ENCODE data around the gene TRIL.
A peak's percentile ranks its signal among the peaks of the same experiment; 100 is the strongest.

The TRIL gene

DNA sequence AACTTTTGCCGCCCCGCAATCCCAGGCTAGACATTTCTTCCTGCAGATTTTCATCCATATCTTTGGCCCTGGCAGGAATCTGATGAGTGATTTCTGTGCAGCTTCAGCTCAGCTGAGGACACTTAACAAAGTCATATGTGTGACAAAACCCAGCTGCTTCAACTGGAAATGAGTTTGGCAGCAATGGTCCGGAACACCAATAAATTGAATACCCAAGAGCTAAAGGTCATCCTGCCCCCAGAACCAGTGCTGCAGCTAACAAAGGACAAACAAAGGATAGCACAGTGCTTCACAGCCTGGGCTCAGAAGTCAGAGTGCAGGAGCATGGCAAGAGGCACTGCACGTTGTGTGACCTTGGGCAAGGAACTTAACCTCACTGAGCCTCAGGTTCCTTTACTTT, 40.0 kb upstream of the TRIL start:
- Histone ChIP-seq H3K27ac (ENCODE audit: low read depth, low read length) (no peak overlapping the region), H3K14ac (ENCODE audit: low read length) (no peak overlapping the region), H3K18ac (ENCODE audit: low read length) (no peak overlapping the region), H3K79me1 (ENCODE audit: low read length) (no peaks in the 10 kb centered on the region), H3K9ac (ENCODE audit: low read length) (no peak overlapping the region), H3K4me1 (ENCODE audit: control insufficient read depth in 1 of 2, insufficient read depth in 2 of 2, low read length in 2 of 2) (no peaks in the 10 kb centered on the region), H4K91ac (ENCODE audit: low read depth, low read length) (no peak overlapping the region), H3K27me3 (ENCODE audit: insufficient read depth, low read length) (no peaks in the 10 kb centered on the region), H3K36me3 (ENCODE audit: control insufficient read depth in 1 of 2, insufficient read depth in 2 of 2, low read length in 2 of 2) (peaks cover 2% of the 10 kb centered on the region in 2 experiments), H4K12ac (ENCODE audit: low read depth, low read length) (no peak overlapping the region), H3K4me3 (ENCODE audit: low read depth, low read length) (no peak overlapping the region), H3K79me2 (ENCODE audit: control insufficient read depth, insufficient read depth, low read length, poor library complexity) (no peaks in the 10 kb centered on the region), H3K23ac (ENCODE audit: low read length) (no peak overlapping the region), H2AK5ac (ENCODE audit: low read length) (no peak overlapping the region), H2BK12ac (ENCODE audit: low read length) (no peak overlapping the region), H2BK120ac (ENCODE audit: insufficient read depth, low read length, poor library complexity) (no peak overlapping the region), H2BK5ac (ENCODE audit: low read depth, low read length, poor library complexity) (no peak overlapping the region), H3K9me3 (ENCODE audit: insufficient read depth, low read depth, low read length) (peaks cover 2% of the 10 kb centered on the region), H2AFZ (ENCODE audit: insufficient read depth, low read length, poor library complexity) (no peak overlapping the region), H3K4ac (ENCODE audit: low read depth, low read length) (no peak overlapping the region), H3K4me2 (ENCODE audit: low read length) (no peak overlapping the region), H4K8ac (ENCODE audit: low read depth, low read length) (no peak overlapping the region)
- WGBS (ENCODE audit: extremely low coverage, insufficient coverage, insufficient read length), result no CpG with 5 or more reads among the region's 4 CpGs
- DNase-seq, result no peak

DNA sequence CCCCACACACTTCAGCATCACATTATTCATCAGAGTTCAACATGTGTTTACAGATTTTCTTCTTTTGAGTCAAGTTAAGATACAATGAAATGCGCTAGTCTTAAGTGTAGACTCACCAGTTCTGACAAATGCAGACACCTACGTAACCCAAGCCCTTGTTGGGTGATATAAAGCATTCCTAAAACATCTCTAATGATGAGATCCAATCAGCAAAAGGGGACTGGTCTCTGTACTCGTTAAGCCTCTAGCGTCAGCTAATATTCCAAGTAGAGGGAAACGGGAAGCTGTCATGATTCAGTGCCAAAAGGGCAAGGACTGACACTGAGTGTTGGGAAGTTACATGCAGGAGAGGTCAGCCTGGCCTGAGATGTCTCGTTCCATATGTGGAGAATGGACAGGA, 38.7 kb upstream of the TRIL start:
- H3K9ac ChIP-seq (ENCODE audit: low read length), result no peak overlapping the region
- no peaks in the 10 kb centered on the region for H3K4me1 ChIP-seq (ENCODE audit: control insufficient read depth in 1 of 2, insufficient read depth in 2 of 2, low read length in 2 of 2)
- H2AK5ac ChIP-seq (ENCODE audit: low read length), result no peak overlapping the region
- peaks cover 2% of the 10 kb centered on the region for H3K9me3 ChIP-seq (ENCODE audit: insufficient read depth, low read depth, low read length)
- no peaks in the 10 kb centered on the region for H3K79me2 ChIP-seq (ENCODE audit: control insufficient read depth, insufficient read depth, low read length, poor library complexity)
- DNase-seq, result peak; percentile 61 to 68
- peaks cover 2% of the 10 kb centered on the region in 2 experiments for H3K36me3 ChIP-seq (ENCODE audit: control insufficient read depth in 1 of 2, insufficient read depth in 2 of 2, low read length in 2 of 2)
- H4K12ac ChIP-seq (ENCODE audit: low read depth, low read length), result no peak overlapping the region
- no peak overlapping the region for H3K4ac ChIP-seq (ENCODE audit: low read depth, low read length)
- H2AFZ ChIP-seq (ENCODE audit: insufficient read depth, low read length, poor library complexity), result no peak overlapping the region
- no peak overlapping the region for H3K23ac ChIP-seq (ENCODE audit: low read length)
- no peak overlapping the region for H3K4me2 ChIP-seq (ENCODE audit: low read length)
- no peak overlapping the region for H2BK120ac ChIP-seq (ENCODE audit: insufficient read depth, low read length, poor library complexity)
- H3K14ac ChIP-seq (ENCODE audit: low read length), result no peak overlapping the region
- H3K4me3 ChIP-seq (ENCODE audit: low read depth, low read length), result no peak overlapping the region
- no peaks in the 10 kb centered on the region for H3K79me1 ChIP-seq (ENCODE audit: low read length)
- no peak overlapping the region for H2BK12ac ChIP-seq (ENCODE audit: low read length)
- WGBS (ENCODE audit: extremely low coverage, insufficient coverage, insufficient read length), result no CpG with 5 or more reads among the region's 6 CpGs
- H3K18ac ChIP-seq (ENCODE audit: low read length), result no peak overlapping the region
- H3K27ac ChIP-seq (ENCODE audit: low read depth, low read length), result no peak overlapping the region
- H4K8ac ChIP-seq (ENCODE audit: low read depth, low read length), result no peak overlapping the region
- no peak overlapping the region for H4K91ac ChIP-seq (ENCODE audit: low read depth, low read length)
- H3K27me3 ChIP-seq (ENCODE audit: insufficient read depth, low read length), result no peaks in the 10 kb centered on the region
- no peak overlapping the region for H2BK5ac ChIP-seq (ENCODE audit: low read depth, low read length, poor library complexity)

DNA sequence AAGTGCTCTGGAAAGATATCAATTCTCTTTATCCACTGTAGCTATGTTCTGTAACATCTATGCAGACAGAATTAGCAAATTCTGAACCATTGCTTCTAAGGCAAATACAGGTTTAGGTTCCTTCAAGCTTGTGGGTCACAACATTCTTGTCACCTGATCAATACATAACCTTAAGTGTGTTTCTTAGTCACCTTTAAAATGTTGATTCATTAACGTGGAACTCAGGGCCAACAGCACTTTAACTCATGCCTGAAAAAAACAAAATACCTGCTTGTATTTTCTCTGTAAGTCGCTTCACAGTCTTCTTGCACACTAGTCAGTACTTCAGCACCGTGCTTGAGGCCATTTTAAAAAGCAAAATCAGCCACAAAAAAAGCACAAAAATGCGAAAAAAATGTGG, 35.2 kb upstream of the TRIL start:
- no peak overlapping the region for H2AK5ac ChIP-seq (ENCODE audit: low read length)
- H3K27ac ChIP-seq (ENCODE audit: low read depth, low read length), result no peak overlapping the region
- H3K36me3 ChIP-seq (ENCODE audit: control insufficient read depth in 1 of 2, insufficient read depth in 2 of 2, low read length in 2 of 2), result no peaks in the 10 kb centered on the region
- no peak overlapping the region for H3K18ac ChIP-seq (ENCODE audit: low read length)
- H3K9me3 ChIP-seq (ENCODE audit: insufficient read depth, low read depth, low read length), result no peaks in the 10 kb centered on the region
- H3K4ac ChIP-seq (ENCODE audit: low read depth, low read length), result no peak overlapping the region
- no peak overlapping the region for H4K8ac ChIP-seq (ENCODE audit: low read depth, low read length)
- H3K4me1 ChIP-seq (ENCODE audit: control insufficient read depth in 1 of 2, insufficient read depth in 2 of 2, low read length in 2 of 2), result peaks cover 12 to 19% of the 10 kb centered on the region in 2 experiments
- no CpG with 5 or more reads among the region's 4 CpGs for WGBS (ENCODE audit: extremely low coverage, insufficient coverage, insufficient read length)
- no peak overlapping the region for H3K4me2 ChIP-seq (ENCODE audit: low read length)
- H4K12ac ChIP-seq (ENCODE audit: low read depth, low read length), result no peak overlapping the region
- H2BK12ac ChIP-seq (ENCODE audit: low read length), result no peak overlapping the region
- H3K23ac ChIP-seq (ENCODE audit: low read length), result no peak overlapping the region
- H3K79me2 ChIP-seq (ENCODE audit: control insufficient read depth, insufficient read depth, low read length, poor library complexity), result peaks cover 1% of the 10 kb centered on the region
- H3K9ac ChIP-seq (ENCODE audit: low read length), result no peak overlapping the region
- no peak overlapping the region for H3K14ac ChIP-seq (ENCODE audit: low read length)
- H2BK5ac ChIP-seq (ENCODE audit: low read depth, low read length, poor library complexity), result no peak overlapping the region
- H2BK120ac ChIP-seq (ENCODE audit: insufficient read depth, low read length, poor library complexity), result peak overlapping the region; percentile 40
- no peak overlapping the region for H3K4me3 ChIP-seq (ENCODE audit: low read depth, low read length)
- peak in 1 of 2 donors; percentile 33 for DNase-seq
- H4K91ac ChIP-seq (ENCODE audit: low read depth, low read length), result no peak overlapping the region
- no peak overlapping the region for H2AFZ ChIP-seq (ENCODE audit: insufficient read depth, low read length, poor library complexity)
- H3K79me1 ChIP-seq (ENCODE audit: low read length), result peaks cover 14% of the 10 kb centered on the region
- no peaks in the 10 kb centered on the region for H3K27me3 ChIP-seq (ENCODE audit: insufficient read depth, low read length)

DNA sequence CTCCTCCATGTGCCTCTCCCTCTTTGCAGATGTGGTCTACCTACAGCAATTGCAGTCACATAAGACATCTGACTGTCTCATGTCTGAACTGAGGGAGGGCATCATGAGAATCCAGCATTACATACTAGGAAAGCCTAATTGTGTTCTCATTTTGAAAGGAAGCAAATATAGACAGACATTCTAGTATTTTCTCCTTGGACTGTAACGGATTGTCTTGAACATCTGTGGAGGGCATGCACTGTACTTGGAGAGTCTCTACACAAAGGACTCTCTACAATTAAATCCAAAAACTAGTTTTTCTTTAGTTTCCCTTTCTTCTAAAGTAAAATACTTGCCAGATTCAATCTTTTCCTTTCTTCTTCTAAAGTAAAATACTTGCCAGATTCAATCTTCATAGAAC, 34.7 kb upstream of the TRIL start:
- no peak overlapping the region for H3K27ac ChIP-seq (ENCODE audit: low read depth, low read length)
- no peaks in the 10 kb centered on the region for H3K27me3 ChIP-seq (ENCODE audit: insufficient read depth, low read length)
- H3K23ac ChIP-seq (ENCODE audit: low read length), result no peak overlapping the region
- no CpG with 5 or more reads among the region's 1 CpG for WGBS (ENCODE audit: extremely low coverage, insufficient coverage, insufficient read length)
- H3K14ac ChIP-seq (ENCODE audit: low read length), result no peak overlapping the region
- H3K18ac ChIP-seq (ENCODE audit: low read length), result no peak overlapping the region
- no peak overlapping the region for H3K4me3 ChIP-seq (ENCODE audit: low read depth, low read length)
- no peak for DNase-seq
- H2BK120ac ChIP-seq (ENCODE audit: insufficient read depth, low read length, poor library complexity), result peak overlapping the region; percentile 40
- H3K9ac ChIP-seq (ENCODE audit: low read length), result no peak overlapping the region
- H4K91ac ChIP-seq (ENCODE audit: low read depth, low read length), result no peak overlapping the region
- H3K9me3 ChIP-seq (ENCODE audit: insufficient read depth, low read depth, low read length), result no peaks in the 10 kb centered on the region
- no peak overlapping the region for H3K4me2 ChIP-seq (ENCODE audit: low read length)
- no peaks in the 10 kb centered on the region for H3K36me3 ChIP-seq (ENCODE audit: control insufficient read depth in 1 of 2, insufficient read depth in 2 of 2, low read length in 2 of 2)
- no peak overlapping the region for H2AK5ac ChIP-seq (ENCODE audit: low read length)
- H2BK12ac ChIP-seq (ENCODE audit: low read length), result no peak overlapping the region
- H3K79me1 ChIP-seq (ENCODE audit: low read length), result peaks cover 17% of the 10 kb centered on the region
- H4K8ac ChIP-seq (ENCODE audit: low read depth, low read length), result no peak overlapping the region
- H3K79me2 ChIP-seq (ENCODE audit: control insufficient read depth, insufficient read depth, low read length, poor library complexity), result peaks cover 1% of the 10 kb centered on the region
- H3K4ac ChIP-seq (ENCODE audit: low read depth, low read length), result no peak overlapping the region
- H3K4me1 ChIP-seq (ENCODE audit: control insufficient read depth in 1 of 2, insufficient read depth in 2 of 2, low read length in 2 of 2), result peaks cover 13 to 21% of the 10 kb centered on the region in 2 experiments
- H2AFZ ChIP-seq (ENCODE audit: insufficient read depth, low read length, poor library complexity), result no peak overlapping the region
- no peak overlapping the region for H2BK5ac ChIP-seq (ENCODE audit: low read depth, low read length, poor library complexity)
- H4K12ac ChIP-seq (ENCODE audit: low read depth, low read length), result no peak overlapping the region

All from trophoblast cell (in vitro differentiated cells and primary cell).